Gastroesophageal sphincter (tissue), 4 donors: ENCODE measurements around the gene DRGX. TPM values are rescaled to one million over a fixed set of nuclear protein-coding genes. Genes with fewer than 3 reads are reported as not detected.

Source experiments
- ATAC-seq: fragments of 150-250 bp; one replicate; pipeline ENCODE4 v1.9.1; 2016; ENCODE audit warnings: mild to moderate bottlenecking, moderate library complexity
- H3K27ac ChIP-seq, 4 donors: fragments of 200-600 bp; sonication (generic) in 3 of 4; 1 replicate in 3 of 4; 2 replicates in 1 of 4; pipeline ENCODE4 v1.5.1; 2016 to 2019
- H3K27me3 ChIP-seq: fragments of 200-600 bp; sonication (generic); one replicate; pipeline ENCODE4 v1.5.1; 2019
- H3K36me3 ChIP-seq, 2 donors: fragments of 200-600 bp; sonication (generic); one replicate each; pipeline ENCODE4 v1.5.1; 2019; ENCODE audit warnings: control low read depth in 1 of 2
- H3K4me1 ChIP-seq, 3 donors: fragments of 200-600 bp; sonication (generic); 1 replicate in 2 of 3; 2 replicates in 1 of 3; pipeline ENCODE4 v1.5.1; 2016 to 2019; ENCODE audit warnings: control low read depth in 2 of 3
- H3K4me3 ChIP-seq, 2 donors: fragments of 200-600 bp; sonication (generic); one replicate each; pipeline ENCODE4 v1.5.1; 2019; ENCODE audit warnings: mild to moderate bottlenecking in 1 of 2, moderate library complexity in 1 of 2
- H3K9me3 ChIP-seq, 3 donors: fragments of 200-600 bp; sonication (generic); one replicate each; pipeline ENCODE4 v1.5.1; 2017 to 2019; ENCODE audit warnings: control low read depth in 2 of 3
- EP300 ChIP-seq: sonication (generic); formaldehyde crosslinking; IDR thresholded peaks from one replicate; pipeline ENCODE4 v1.6.1; 2017; ENCODE audit warnings: antibody characterized with exemption, mild to moderate bottlenecking
- POLR2A ChIP-seq, 2 donors: fragments of 450-650 bp; IDR thresholded peaks; one replicate each; pipeline ENCODE4 v1.6.1; 2017; ENCODE audit warnings: antibody characterized with exemption in 2 of 2, mild to moderate bottlenecking in 2 of 2, moderate library complexity in 1 of 2
- POLR2AphosphoS5 ChIP-seq: sonication (generic); formaldehyde crosslinking; IDR thresholded peaks from one replicate; pipeline ENCODE4 v1.6.1; 2017; ENCODE audit warnings: antibody characterized with exemption
- WGBS, 2 donors: methylation state at CpG; one replicate each; pipeline ENCODE4 v1.1.5; 2018; ENCODE audit warnings: low coverage in 1 of 2; 5-methylcytosine and 5-hydroxymethylcytosine counted together
- total RNA-seq, 4 donors: library from RNA; depleted of rRNA; stranded (reverse); fragments of >200 nt; gene quantifications; one replicate each; pipeline ENCODE4 v1.1.0, GENCODE V29; 2016
- TF ChIP-seq, protein P1 (sequence below), 4 experiments: fragments of 200-600 bp in 2 of 4; fragments of 450-650 bp in 2 of 4; sonication (generic) in 1 of 4; IDR thresholded peaks; one replicate each; pipeline ENCODE4 v1.5.1; 2017 to 2019; ENCODE audit warnings: antibody characterized with exemption in 4 of 4, mild to moderate bottlenecking in 2 of 4, moderate library complexity in 2 of 4

The DRGX gene
- total RNA-seq, 4 donors from 2014 or later, result not detected

DNA sequence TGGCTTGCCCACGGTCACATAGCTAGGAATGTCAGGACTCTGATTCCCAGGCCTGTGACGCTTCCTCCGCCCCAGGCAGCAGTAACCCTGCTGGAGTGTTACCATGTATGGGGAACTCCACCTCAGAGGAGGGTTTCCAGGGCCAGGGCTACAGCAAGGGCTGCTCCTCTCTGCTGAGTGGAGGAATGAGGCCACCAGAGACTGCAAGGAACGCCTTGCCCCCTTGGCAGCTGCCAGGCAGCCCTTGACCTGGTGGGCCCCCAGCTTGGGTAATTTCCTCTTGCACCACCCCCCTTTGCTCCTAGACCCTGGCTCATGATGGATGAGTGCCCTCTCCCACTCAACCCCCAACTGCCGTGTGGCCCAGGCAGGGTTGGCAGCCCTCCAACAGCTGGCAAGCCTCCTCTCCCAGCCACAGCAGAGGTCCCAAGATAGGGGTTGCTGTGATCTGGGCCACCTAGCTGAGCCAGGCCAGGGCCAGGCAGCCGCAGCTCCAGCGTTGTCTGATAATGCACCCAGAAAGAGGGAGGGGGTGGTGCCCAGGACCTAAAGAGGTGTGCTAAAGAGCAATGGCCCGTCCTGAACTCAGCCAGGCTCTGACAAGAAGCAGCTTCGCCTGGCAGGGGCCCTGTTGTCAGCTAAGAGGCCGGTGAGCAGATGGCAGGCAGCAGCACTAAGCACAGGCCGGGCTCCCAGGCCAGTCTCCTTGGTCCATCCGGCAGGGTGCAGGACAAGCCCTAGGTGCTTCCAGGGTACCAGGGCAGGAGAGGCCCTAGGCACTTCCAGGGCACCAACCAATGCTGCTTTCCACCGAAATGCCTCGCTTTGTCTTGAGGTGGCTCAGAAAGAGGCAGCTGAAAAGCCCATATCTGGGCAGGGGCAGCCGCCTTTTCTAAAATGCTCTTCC, 35.4 kb downstream of the DRGX start:
- WGBS, 2 donors, result 0 to 67% methylated on average over 1 to 3 of the region's 15 CpGs
- H3K27me3 ChIP-seq, result peaks cover 11% of the 10 kb centered on the region
- peaks cover 0 to 12% (median 0%) of the 10 kb centered on the region in 3 donors for H3K9me3 ChIP-seq
- H3K4me1 ChIP-seq, result no peaks in the 10 kb centered on the region
- TF ChIP-seq, protein P1, sequence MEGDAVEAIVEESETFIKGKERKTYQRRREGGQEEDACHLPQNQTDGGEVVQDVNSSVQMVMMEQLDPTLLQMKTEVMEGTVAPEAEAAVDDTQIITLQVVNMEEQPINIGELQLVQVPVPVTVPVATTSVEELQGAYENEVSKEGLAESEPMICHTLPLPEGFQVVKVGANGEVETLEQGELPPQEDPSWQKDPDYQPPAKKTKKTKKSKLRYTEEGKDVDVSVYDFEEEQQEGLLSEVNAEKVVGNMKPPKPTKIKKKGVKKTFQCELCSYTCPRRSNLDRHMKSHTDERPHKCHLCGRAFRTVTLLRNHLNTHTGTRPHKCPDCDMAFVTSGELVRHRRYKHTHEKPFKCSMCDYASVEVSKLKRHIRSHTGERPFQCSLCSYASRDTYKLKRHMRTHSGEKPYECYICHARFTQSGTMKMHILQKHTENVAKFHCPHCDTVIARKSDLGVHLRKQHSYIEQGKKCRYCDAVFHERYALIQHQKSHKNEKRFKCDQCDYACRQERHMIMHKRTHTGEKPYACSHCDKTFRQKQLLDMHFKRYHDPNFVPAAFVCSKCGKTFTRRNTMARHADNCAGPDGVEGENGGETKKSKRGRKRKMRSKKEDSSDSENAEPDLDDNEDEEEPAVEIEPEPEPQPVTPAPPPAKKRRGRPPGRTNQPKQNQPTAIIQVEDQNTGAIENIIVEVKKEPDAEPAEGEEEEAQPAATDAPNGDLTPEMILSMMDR (IDR thresholded peaks at IDR 0.05), result no peak
- peak; percentile 25 for ATAC-seq
- H3K27ac ChIP-seq, result peak overlapping the region in 1 of 4 donors; percentile 19
- no peak overlapping the region for H3K4me3 ChIP-seq
- H3K36me3 ChIP-seq, result no peaks in the 10 kb centered on the region

- 8 to 36% methylated on average over 2 to 7 of the region's 13 CpGs for WGBS, 2 donors
- ATAC-seq, result peak; percentile 13
- TF ChIP-seq EP300, result no peak
- TF ChIP-seq POLR2AphosphoS5, result no peak
- TF ChIP-seq, protein P1 (IDR thresholded peaks at IDR 0.05), result no peak
- no peak for TF ChIP-seq POLR2A (IDR thresholded peaks at IDR 0.05)
Measured at GRCh38 chr10:49359349-49360270, 36.3 kb downstream of the DRGX start.

DNA sequence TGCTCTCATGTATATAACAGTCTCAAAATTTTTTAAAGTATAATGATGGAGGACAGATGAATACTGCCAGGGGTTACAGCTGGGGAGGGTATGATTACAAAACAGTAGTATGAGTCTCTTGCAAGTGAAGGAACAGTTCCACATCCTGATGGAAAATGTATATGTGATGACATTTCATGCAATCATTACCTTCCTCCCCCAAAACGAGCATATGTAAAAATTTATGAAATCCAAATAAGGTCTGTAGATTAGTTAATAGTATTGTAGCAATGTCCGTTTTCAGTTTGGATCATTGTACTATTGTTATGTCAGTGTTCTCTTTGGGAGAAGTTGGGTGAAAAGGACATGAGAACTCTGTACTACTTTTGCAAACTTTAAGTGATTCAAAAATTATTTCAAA, 38.0 kb downstream of the DRGX start:
- WGBS, 2 donors, result 71 to 88% methylated on average over 2 of the region's 2 CpGs
- TF ChIP-seq POLR2AphosphoS5 (no peak), POLR2A (IDR thresholded peaks at IDR 0.05) (no peak), EP300 (no peak)
- TF ChIP-seq, protein P1 (IDR thresholded peaks at IDR 0.05), result no peak
- no peak for ATAC-seq
- H3K27me3 ChIP-seq, result peaks cover 11% of the 10 kb centered on the region
- H3K4me3 ChIP-seq, result no peak overlapping the region
- no peaks in the 10 kb centered on the region for H3K4me1 ChIP-seq
- H3K9me3 ChIP-seq, result peaks cover 0 to 12% (median 0%) of the 10 kb centered on the region in 3 donors
- H3K27ac ChIP-seq, result no peak overlapping the region
- no peaks in the 10 kb centered on the region for H3K36me3 ChIP-seq

More at GRCh38 chr10:49359349-49360270, 36.3 kb downstream of the DRGX start:
- H3K27ac ChIP-seq, result no peak overlapping the region
- peaks cover 11% of the 10 kb centered on the region for H3K27me3 ChIP-seq
- H3K4me3 ChIP-seq, result no peak overlapping the region
- H3K4me1 ChIP-seq, result no peaks in the 10 kb centered on the region
- H3K36me3 ChIP-seq, result no peaks in the 10 kb centered on the region
- peaks cover 0 to 12% (median 0%) of the 10 kb centered on the region in 3 donors for H3K9me3 ChIP-seq

- Histone ChIP-seq H3K27ac (no peak overlapping the region), H3K27me3 (peaks cover 11% of the 10 kb centered on the region), H3K36me3 (no peaks in the 10 kb centered on the region), H3K4me3 (no peak overlapping the region), H3K9me3 (peaks cover 0 to 12% (median 0%) of the 10 kb centered on the region in 3 donors), H3K4me1 (no peaks in the 10 kb centered on the region)
- no peak for ATAC-seq
- TF ChIP-seq POLR2AphosphoS5 (no peak), EP300 (no peak), POLR2A (IDR thresholded peaks at IDR 0.05) (no peak)
- TF ChIP-seq, protein P1 (IDR thresholded peaks at IDR 0.05), result no peak
- 75 to 100% methylated on average over 1 of the region's 1 CpG for WGBS, 2 donors
Measured at GRCh38 chr10:49356944-49357343, 38.9 kb downstream of the DRGX start.
